ENCODE measurements around the gene DLK1. TPM values are rescaled to one million over a fixed set of nuclear protein-coding genes. Genes with fewer than 3 reads are reported as not detected.

Gene DLK1
- total and polyA plus RNA-seq, 2 experiments from 2014 or later = not detected

- H3K4me1 ChIP-seq (ENCODE audit: insufficient read depth) = no peaks in the 10 kb centered on the region
- H3K9me2 ChIP-seq (ENCODE audit: insufficient read depth) = no peaks in the 10 kb centered on the region
- TF ChIP-seq EZH2 (IDR thresholded peaks at IDR 0.05; ENCODE audit: insufficient read depth, poor library complexity, severe bottlenecking) (no peak), EZH2phosphoT487 (IDR thresholded peaks at IDR 0.05; ENCODE audit: insufficient read depth, low read depth) (no peak)
- WGBS, 2 experiments (ENCODE audit: low coverage in 1 of 2, low lambda C conversion rate in 2 of 2, missing lambda C conversion rate in 2 of 2) = 84 to 94% methylated on average over 2 of the region's 2 CpGs
- no peak overlapping the region for H3K9ac ChIP-seq
- H3K9me3 ChIP-seq (ENCODE audit: low read depth) = no peaks in the 10 kb centered on the region
- H3K4me2 ChIP-seq (ENCODE audit: unreplicated experiment) = no peak overlapping the region
- in situ Hi-C loops (cut with MboI) = no loop called here
- peaks cover 19% of the 10 kb centered on the region for H3K27me3 ChIP-seq (replicated peaks; ENCODE audit: insufficient read depth)
- DNase-seq = no peak
- no peaks in the 10 kb centered on the region for H3F3A ChIP-seq (ENCODE audit: insufficient read depth)
- H3K79me2 ChIP-seq (ENCODE audit: insufficient read depth) = no peaks in the 10 kb centered on the region
- no peak overlapping the region for H2AFZ ChIP-seq
- H3K36me3 ChIP-seq (ENCODE audit: low read depth) = no peaks in the 10 kb centered on the region
- H3K27ac ChIP-seq = no peak overlapping the region
- no peaks in the 10 kb centered on the region for H4K20me1 ChIP-seq (ENCODE audit: insufficient read depth)
- H3K4me3 ChIP-seq = no peak overlapping the region
Observed at GRCh38 chr14:100715803-100716202, 10.9 kb upstream of the DLK1 start.

GRCh38 chr14:100717386-100717785, 9.3 kb upstream of the DLK1 start:
- no peaks in the 10 kb centered on the region for H3K4me1 ChIP-seq (ENCODE audit: insufficient read depth)
- WGBS, 2 experiments (ENCODE audit: low coverage in 1 of 2, low lambda C conversion rate in 2 of 2, missing lambda C conversion rate in 2 of 2) = 73 to 74% methylated on average over 12 of the region's 12 CpGs
- H3K4me2 ChIP-seq (ENCODE audit: unreplicated experiment) = no peak overlapping the region
- DNase-seq = no peak
- TF ChIP-seq EZH2phosphoT487 (IDR thresholded peaks at IDR 0.05; ENCODE audit: insufficient read depth, low read depth) = no peak
- TF ChIP-seq EZH2 (IDR thresholded peaks at IDR 0.05; ENCODE audit: insufficient read depth, poor library complexity, severe bottlenecking) = no peak
- H3K79me2 ChIP-seq (ENCODE audit: insufficient read depth) = no peaks in the 10 kb centered on the region
- H3K9ac ChIP-seq = no peak overlapping the region
- H2AFZ ChIP-seq = no peak overlapping the region
- in situ Hi-C loops (cut with MboI) = no loop called here
- no peaks in the 10 kb centered on the region for H3K9me2 ChIP-seq (ENCODE audit: insufficient read depth)
- peaks cover 24% of the 10 kb centered on the region for H3K27me3 ChIP-seq (replicated peaks; ENCODE audit: insufficient read depth)
- no peaks in the 10 kb centered on the region for H4K20me1 ChIP-seq (ENCODE audit: insufficient read depth)
- H3K9me3 ChIP-seq (ENCODE audit: low read depth) = no peaks in the 10 kb centered on the region
- no peaks in the 10 kb centered on the region for H3K36me3 ChIP-seq (ENCODE audit: low read depth)
- H3K27ac ChIP-seq = no peak overlapping the region
- H3F3A ChIP-seq (ENCODE audit: insufficient read depth) = no peaks in the 10 kb centered on the region
- H3K4me3 ChIP-seq = no peak overlapping the region

- H3K27ac ChIP-seq = no peak overlapping the region
- H3F3A ChIP-seq (ENCODE audit: insufficient read depth) = no peaks in the 10 kb centered on the region
- in situ Hi-C loops (cut with MboI) = no loop called here
- H3K4me2 ChIP-seq (ENCODE audit: unreplicated experiment) = no peak overlapping the region
- no peak overlapping the region for H3K9ac ChIP-seq
- no peaks in the 10 kb centered on the region for H3K36me3 ChIP-seq (ENCODE audit: low read depth)
- no peak overlapping the region for H2AFZ ChIP-seq
- H4K20me1 ChIP-seq (ENCODE audit: insufficient read depth) = no peaks in the 10 kb centered on the region
- peaks cover 36% of the 10 kb centered on the region for H3K27me3 ChIP-seq (replicated peaks; ENCODE audit: insufficient read depth)
- no peaks in the 10 kb centered on the region for H3K9me2 ChIP-seq (ENCODE audit: insufficient read depth)
- no peak overlapping the region for H3K4me3 ChIP-seq
- TF ChIP-seq EZH2phosphoT487 (IDR thresholded peaks at IDR 0.05; ENCODE audit: insufficient read depth, low read depth) (no peak), EZH2 (IDR thresholded peaks at IDR 0.05; ENCODE audit: insufficient read depth, poor library complexity, severe bottlenecking) (no peak)
- WGBS, 2 experiments (ENCODE audit: low coverage in 1 of 2, low lambda C conversion rate in 2 of 2, missing lambda C conversion rate in 2 of 2) = 60 to 69% methylated on average over 13 of the region's 13 CpGs
- no peak for DNase-seq
- H3K4me1 ChIP-seq (ENCODE audit: insufficient read depth) = no peaks in the 10 kb centered on the region
- no peaks in the 10 kb centered on the region for H3K79me2 ChIP-seq (ENCODE audit: insufficient read depth)
- no peaks in the 10 kb centered on the region for H3K9me3 ChIP-seq (ENCODE audit: low read depth)
Observed at GRCh38 chr14:100719976-100720520, 6.6 kb upstream of the DLK1 start.

- Histone ChIP-seq H3K9me3 (ENCODE audit: low read depth) (no peaks in the 10 kb centered on the region), H3K4me3 (no peak overlapping the region), H2AFZ (no peak overlapping the region), H3F3A (ENCODE audit: insufficient read depth) (no peaks in the 10 kb centered on the region), H4K20me1 (ENCODE audit: insufficient read depth) (no peaks in the 10 kb centered on the region), H3K36me3 (ENCODE audit: low read depth) (no peaks in the 10 kb centered on the region), H3K9me2 (ENCODE audit: insufficient read depth) (no peaks in the 10 kb centered on the region), H3K79me2 (ENCODE audit: insufficient read depth) (no peaks in the 10 kb centered on the region), H3K27ac (no peak overlapping the region), H3K4me1 (ENCODE audit: insufficient read depth) (no peaks in the 10 kb centered on the region), H3K4me2 (ENCODE audit: unreplicated experiment) (no peak overlapping the region), H3K9ac (no peak overlapping the region), H3K27me3 (replicated peaks; ENCODE audit: insufficient read depth) (peaks cover 46% of the 10 kb centered on the region)
- 51 to 57% methylated on average over 5 of the region's 5 CpGs for WGBS, 2 experiments (ENCODE audit: low coverage in 1 of 2, low lambda C conversion rate in 2 of 2, missing lambda C conversion rate in 2 of 2)
- no peak for DNase-seq
- in situ Hi-C loops (cut with MboI) = no loop called here
- TF ChIP-seq EZH2 (IDR thresholded peaks at IDR 0.05; ENCODE audit: insufficient read depth, poor library complexity, severe bottlenecking) (no peak), EZH2phosphoT487 (IDR thresholded peaks at IDR 0.05; ENCODE audit: insufficient read depth, low read depth) (no peak)
Observed at GRCh38 chr14:100721568-100721967, 5.1 kb upstream of the DLK1 start.

- Histone ChIP-seq H3K4me1 (ENCODE audit: insufficient read depth) (no peaks in the 10 kb centered on the region), H3K4me3 (no peak overlapping the region), H3K9ac (no peak overlapping the region), H3K9me3 (ENCODE audit: low read depth) (no peaks in the 10 kb centered on the region), H3K27ac (no peak overlapping the region), H3K36me3 (ENCODE audit: low read depth) (no peaks in the 10 kb centered on the region), H4K20me1 (ENCODE audit: insufficient read depth) (no peaks in the 10 kb centered on the region), H3K27me3 (replicated peaks; ENCODE audit: insufficient read depth) (peaks cover 44% of the 10 kb centered on the region), H3K4me2 (ENCODE audit: unreplicated experiment) (no peak overlapping the region), H3F3A (ENCODE audit: insufficient read depth) (no peaks in the 10 kb centered on the region), H3K9me2 (ENCODE audit: insufficient read depth) (no peaks in the 10 kb centered on the region), H2AFZ (no peak overlapping the region), H3K79me2 (ENCODE audit: insufficient read depth) (no peaks in the 10 kb centered on the region)
- in situ Hi-C loops (cut with MboI) = no loop called here
- WGBS, 2 experiments (ENCODE audit: low coverage in 1 of 2, low lambda C conversion rate in 2 of 2, missing lambda C conversion rate in 2 of 2) = 71 to 83% methylated on average over 5 of the region's 5 CpGs
- TF ChIP-seq EZH2 (IDR thresholded peaks at IDR 0.05; ENCODE audit: insufficient read depth, poor library complexity, severe bottlenecking) (no peak), EZH2phosphoT487 (IDR thresholded peaks at IDR 0.05; ENCODE audit: insufficient read depth, low read depth) (no peak)
- no peak for DNase-seq
Observed at GRCh38 chr14:100722367-100722766, 4.3 kb upstream of the DLK1 start.

Measured in GM23248 (cell line).